ENCODE data around the gene SCGB3A2. TPM values are rescaled to one million over a fixed set of nuclear protein-coding genes. Genes with fewer than 3 reads are reported as not detected.
"Not testable (repeated sequence)": the region's sequence is repeated elsewhere in the genome, so short reads cannot be mapped to it uniquely, and the experiment has no call there.

The SCGB3A2 gene
- total and polyA plus RNA-seq, 4 donors = 0.43 to 2.0 TPM; not detected in 2

DNA sequence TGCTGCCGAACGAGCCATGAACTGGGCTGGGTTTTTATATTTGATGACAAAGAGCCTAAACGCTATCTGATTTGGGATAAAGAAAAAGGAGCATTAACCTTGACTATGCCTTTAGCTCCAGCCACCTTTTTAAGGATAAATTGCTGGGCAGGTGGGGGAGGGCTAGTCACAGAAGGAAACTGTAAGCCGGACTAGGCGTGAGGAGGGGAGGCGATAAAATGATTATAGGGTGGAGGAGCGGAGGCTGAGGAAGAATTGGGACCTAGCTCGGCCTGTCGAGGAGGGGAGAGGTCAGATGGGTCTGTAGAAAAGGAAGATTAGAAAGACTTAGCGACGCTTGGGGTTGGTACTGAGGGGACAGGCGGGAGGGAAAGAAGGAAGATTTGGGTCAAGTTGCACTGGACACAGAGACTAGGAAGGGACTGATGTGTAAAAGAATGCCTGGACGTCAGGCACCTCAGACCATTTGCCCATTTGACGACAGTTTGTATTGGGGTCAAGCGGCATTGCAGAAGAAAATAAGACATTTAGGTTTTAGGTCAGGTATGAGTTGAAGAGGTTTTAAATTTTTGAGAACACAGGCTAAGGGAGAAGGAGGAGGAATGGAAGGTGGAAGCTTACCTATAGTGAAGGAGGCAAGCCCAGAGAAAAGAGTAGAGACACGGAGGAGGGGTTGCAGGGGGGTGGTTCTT lies 5.6 kb upstream of the SCGB3A2 start:
- H3K27me3 ChIP-seq (ENCODE audit: control insufficient read depth in 1 of 2, insufficient read depth in 2 of 2, low read length in 1 of 2); ATAC-seq (ENCODE audit: low FRiP score); H3K4me1 ChIP-seq (ENCODE audit: control insufficient read depth in 1 of 2, insufficient read depth in 2 of 2, low read length in 2 of 2); intact Hi-C loops (cut with DNase I); DNase-seq; H3K9me3 ChIP-seq (ENCODE audit: control insufficient read depth, low read length); H3K36me3 ChIP-seq (ENCODE audit: control insufficient read depth in 1 of 2, insufficient read depth in 2 of 2, low read length in 1 of 2); H3K4me3 ChIP-seq (ENCODE audit: low read length in 2 of 2); H3K27ac ChIP-seq (ENCODE audit: low read depth in 1 of 2, low read length in 2 of 2): not testable (repeated sequence)
- WGBS, 2 donors = 88 to 92% methylated on average over 16 of the region's 16 CpGs

DNA sequence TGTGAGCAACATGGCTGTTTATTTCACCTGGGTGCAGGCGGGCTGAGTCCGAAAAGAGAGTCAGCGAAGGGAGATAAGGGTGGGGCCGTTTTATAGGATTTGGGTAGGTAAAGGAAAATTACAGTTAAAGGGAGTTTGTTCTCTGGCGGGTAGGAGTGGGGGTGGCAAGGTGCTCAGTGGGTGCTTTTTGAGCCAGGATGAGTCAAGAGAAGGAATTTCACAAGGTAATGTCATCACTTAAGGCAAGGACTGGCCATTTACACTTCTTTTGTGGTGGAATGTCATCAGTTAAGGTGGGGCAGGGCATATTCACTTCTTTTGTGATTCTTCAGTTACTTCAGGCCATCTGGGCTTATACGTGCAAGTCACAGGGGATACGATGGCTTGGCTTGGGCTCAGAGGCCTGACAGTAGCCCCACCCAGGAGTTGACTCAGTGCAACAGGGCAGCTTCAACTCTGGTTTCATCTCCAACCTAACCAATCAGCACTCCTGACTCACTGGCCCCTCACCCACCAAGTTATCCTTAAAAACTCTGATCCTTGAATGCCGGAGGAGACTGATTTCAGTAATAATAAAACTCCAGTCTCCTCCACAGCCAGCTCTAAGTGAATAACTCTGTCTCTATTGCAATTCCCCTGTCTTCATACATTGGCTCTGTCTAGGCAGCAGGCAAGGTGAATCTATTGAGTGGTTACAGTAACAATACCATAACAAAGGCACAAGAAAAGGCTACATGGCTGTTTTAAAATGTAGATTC lies 4.2 kb upstream of the SCGB3A2 start:
- H3K27ac ChIP-seq (ENCODE audit: low read depth in 1 of 2, low read length in 2 of 2); DNase-seq; ATAC-seq (ENCODE audit: low FRiP score); H3K36me3 ChIP-seq (ENCODE audit: control insufficient read depth in 1 of 2, insufficient read depth in 2 of 2, low read length in 1 of 2); H3K4me3 ChIP-seq (ENCODE audit: low read length in 2 of 2); H3K27me3 ChIP-seq (ENCODE audit: control insufficient read depth in 1 of 2, insufficient read depth in 2 of 2, low read length in 1 of 2); intact Hi-C loops (cut with DNase I); H3K9me3 ChIP-seq (ENCODE audit: control insufficient read depth, low read length); H3K4me1 ChIP-seq (ENCODE audit: control insufficient read depth in 1 of 2, insufficient read depth in 2 of 2, low read length in 2 of 2): not testable (repeated sequence)
- WGBS, 2 donors = 78 to 88% methylated on average over 5 of the region's 8 CpGs

DNA sequence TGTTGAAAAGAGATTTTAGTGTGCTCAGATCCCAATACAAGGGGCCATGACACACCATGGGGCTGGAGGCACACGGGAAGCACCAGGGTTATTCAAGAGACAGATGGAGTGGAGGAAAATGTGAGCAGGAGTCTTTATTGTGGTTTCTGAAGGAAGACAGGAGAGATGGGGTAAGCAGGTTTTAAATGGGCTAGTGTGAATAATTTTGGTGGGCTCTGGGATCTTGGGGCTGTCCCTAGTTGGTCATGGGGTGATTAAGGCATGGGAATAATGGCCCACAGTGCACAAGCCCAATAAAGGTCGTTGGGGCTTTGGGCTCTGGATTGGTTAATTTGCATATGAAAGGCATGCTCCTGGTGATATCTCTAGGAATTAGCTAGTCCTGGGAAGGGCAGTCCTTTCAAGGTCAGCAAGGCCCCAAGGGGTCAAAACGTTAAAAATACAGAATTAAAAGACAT lies 3.6 kb upstream of the SCGB3A2 start:
- no peaks in the 10 kb centered on the region for H3K36me3 ChIP-seq (ENCODE audit: control insufficient read depth in 1 of 2, insufficient read depth in 2 of 2, low read length in 1 of 2)

DNA sequence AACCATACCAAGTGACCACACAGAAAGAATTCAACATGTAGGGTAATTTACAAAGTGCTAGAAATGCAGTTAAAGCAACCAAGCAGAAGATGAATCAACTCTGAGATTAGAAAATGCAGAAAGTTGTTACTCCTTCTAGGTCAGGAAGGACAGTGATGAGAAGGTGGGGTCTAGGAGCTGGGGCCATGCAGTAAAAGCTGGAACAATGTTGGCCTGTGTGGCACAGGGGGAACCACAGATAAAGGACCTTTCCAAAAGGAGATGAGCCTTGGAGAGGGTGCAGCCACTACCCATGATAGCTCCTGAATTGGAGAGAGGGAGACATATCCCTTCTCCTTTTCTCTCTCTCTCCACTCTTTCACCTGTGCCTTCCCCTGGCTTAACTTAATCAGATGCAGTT lies 2.4 kb upstream of the SCGB3A2 start:
- no peaks in the 10 kb centered on the region for H3K27me3 ChIP-seq (ENCODE audit: control insufficient read depth in 1 of 2, insufficient read depth in 2 of 2, low read length in 1 of 2)
- H3K4me1 ChIP-seq (ENCODE audit: control insufficient read depth in 1 of 2, insufficient read depth in 2 of 2, low read length in 2 of 2) = peaks cover 0 to 3% of the 10 kb centered on the region in 2 donors
- DNase-seq = no peak
- ATAC-seq (ENCODE audit: low FRiP score) = no peak
- no peaks in the 10 kb centered on the region for H3K9me3 ChIP-seq (ENCODE audit: control insufficient read depth, low read length)
- H3K27ac ChIP-seq (ENCODE audit: low read depth in 1 of 2, low read length in 2 of 2) = no peak overlapping the region
- intact Hi-C loops (cut with DNase I) = no loop called here
- H3K36me3 ChIP-seq (ENCODE audit: control insufficient read depth in 1 of 2, insufficient read depth in 2 of 2, low read length in 1 of 2) = peaks cover 0 to 3% of the 10 kb centered on the region in 2 donors
- H3K4me3 ChIP-seq (ENCODE audit: low read length in 2 of 2) = no peak overlapping the region

More for the DNA sequence above, 3.6 kb upstream of the SCGB3A2 start:
- WGBS, 2 donors = 46 to 53% methylated on average over 3 of the region's 3 CpGs
- intact Hi-C loops (cut with DNase I) = no loop called here
- no peak overlapping the region for H3K4me3 ChIP-seq (ENCODE audit: low read length in 2 of 2)
- ATAC-seq (ENCODE audit: low FRiP score) = no peak
- H3K27ac ChIP-seq (ENCODE audit: low read depth in 1 of 2, low read length in 2 of 2) = no peak overlapping the region
- no peaks in the 10 kb centered on the region for H3K27me3 ChIP-seq (ENCODE audit: control insufficient read depth in 1 of 2, insufficient read depth in 2 of 2, low read length in 1 of 2)
- H3K4me1 ChIP-seq (ENCODE audit: control insufficient read depth in 1 of 2, insufficient read depth in 2 of 2, low read length in 2 of 2) = peaks cover 0 to 3% of the 10 kb centered on the region in 2 donors
- H3K9me3 ChIP-seq (ENCODE audit: control insufficient read depth, low read length) = no peaks in the 10 kb centered on the region
- DNase-seq = no peak

DNA sequence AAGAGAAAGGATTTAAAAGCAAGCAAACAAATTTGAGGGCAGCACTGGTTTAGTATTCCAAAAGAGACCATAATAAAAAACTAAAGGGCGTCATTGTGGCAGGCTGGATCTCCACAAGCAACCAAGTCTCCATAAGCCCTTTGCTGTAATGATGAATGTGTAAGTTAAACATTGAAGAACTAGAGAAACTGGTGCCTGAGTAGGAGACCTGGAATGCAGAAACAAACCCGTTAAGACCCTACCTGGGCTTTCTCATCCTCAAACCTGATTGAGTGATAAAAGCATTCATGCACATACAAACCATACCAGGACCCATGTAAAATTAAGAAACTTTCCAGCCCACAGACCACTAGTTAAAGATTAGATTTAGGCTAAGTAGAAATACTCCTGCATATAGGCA lies 1.9 kb upstream of the SCGB3A2 start:
- DNase-seq (no peak), ATAC-seq (ENCODE audit: low FRiP score) (no peak)
- Histone ChIP-seq H3K27ac (ENCODE audit: low read depth in 1 of 2, low read length in 2 of 2) (no peak overlapping the region), H3K36me3 (ENCODE audit: control insufficient read depth in 1 of 2, insufficient read depth in 2 of 2, low read length in 1 of 2) (peaks cover 0 to 3% of the 10 kb centered on the region in 2 donors), H3K9me3 (ENCODE audit: control insufficient read depth, low read length) (no peaks in the 10 kb centered on the region), H3K4me1 (ENCODE audit: control insufficient read depth in 1 of 2, insufficient read depth in 2 of 2, low read length in 2 of 2) (peaks cover 0 to 3% of the 10 kb centered on the region in 2 donors), H3K27me3 (ENCODE audit: control insufficient read depth in 1 of 2, insufficient read depth in 2 of 2, low read length in 1 of 2) (no peaks in the 10 kb centered on the region), H3K4me3 (ENCODE audit: low read length in 2 of 2) (no peak overlapping the region)
- intact Hi-C loops (cut with DNase I) = no loop called here
- WGBS, 2 donors = 80 to 82% methylated on average over 2 of the region's 2 CpGs

DNA sequence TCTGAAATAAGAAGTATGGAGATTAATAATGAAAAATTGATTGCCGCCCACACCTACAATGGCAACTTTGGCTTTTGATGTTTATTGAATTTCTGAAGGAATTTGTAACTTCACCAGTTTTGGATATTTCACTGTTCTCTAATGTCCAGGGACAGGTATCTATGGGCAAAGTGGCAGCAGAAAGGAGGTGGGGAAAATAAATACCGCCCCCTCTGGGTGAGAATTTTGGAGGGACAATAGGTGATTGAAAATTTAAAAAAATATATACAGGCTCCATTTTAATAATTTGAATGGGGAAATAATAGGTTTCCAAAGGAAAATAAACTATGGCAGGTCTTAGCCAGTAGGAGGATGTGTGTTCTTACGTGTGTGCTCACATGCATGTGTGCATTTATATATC lies 1.3 kb downstream of the SCGB3A2 start:
- Histone ChIP-seq H3K27ac (ENCODE audit: low read depth in 1 of 2, low read length in 2 of 2) (no peak overlapping the region), H3K9me3 (ENCODE audit: control insufficient read depth, low read length) (no peaks in the 10 kb centered on the region), H3K27me3 (ENCODE audit: control insufficient read depth in 1 of 2, insufficient read depth in 2 of 2, low read length in 1 of 2) (no peaks in the 10 kb centered on the region), H3K4me1 (ENCODE audit: control insufficient read depth in 1 of 2, insufficient read depth in 2 of 2, low read length in 2 of 2) (peaks cover 0 to 3% of the 10 kb centered on the region in 2 donors), H3K4me3 (ENCODE audit: low read length in 2 of 2) (no peak overlapping the region), H3K36me3 (ENCODE audit: control insufficient read depth in 1 of 2, insufficient read depth in 2 of 2, low read length in 1 of 2) (peaks cover 0 to 5% of the 10 kb centered on the region in 2 donors)
- intact Hi-C loops (cut with DNase I) = no loop called here
- 96 to 98% methylated on average over 3 of the region's 3 CpGs for WGBS, 2 donors
- no peak for DNase-seq
- ATAC-seq (ENCODE audit: low FRiP score) = no peak

GRCh38 chr5:147880487-147880886 lies 2.0 kb downstream of the SCGB3A2 start:
- no peaks in the 10 kb centered on the region for H3K27me3 ChIP-seq (ENCODE audit: control insufficient read depth in 1 of 2, insufficient read depth in 2 of 2, low read length in 1 of 2)
- intact Hi-C loops (cut with DNase I) = no loop called here
- peaks cover 0 to 3% of the 10 kb centered on the region in 2 donors for H3K4me1 ChIP-seq (ENCODE audit: control insufficient read depth in 1 of 2, insufficient read depth in 2 of 2, low read length in 2 of 2)
- WGBS, 2 donors = 94 to 98% methylated on average over 2 of the region's 2 CpGs
- DNase-seq (no peak), ATAC-seq (ENCODE audit: low FRiP score) (no peak)
- H3K4me3 ChIP-seq (ENCODE audit: low read length in 2 of 2) = no peak overlapping the region
- H3K9me3 ChIP-seq (ENCODE audit: control insufficient read depth, low read length) = no peaks in the 10 kb centered on the region
- peaks cover 0 to 5% of the 10 kb centered on the region in 2 donors for H3K36me3 ChIP-seq (ENCODE audit: control insufficient read depth in 1 of 2, insufficient read depth in 2 of 2, low read length in 1 of 2)
- H3K27ac ChIP-seq (ENCODE audit: low read depth in 1 of 2, low read length in 2 of 2) = no peak overlapping the region

DNA sequence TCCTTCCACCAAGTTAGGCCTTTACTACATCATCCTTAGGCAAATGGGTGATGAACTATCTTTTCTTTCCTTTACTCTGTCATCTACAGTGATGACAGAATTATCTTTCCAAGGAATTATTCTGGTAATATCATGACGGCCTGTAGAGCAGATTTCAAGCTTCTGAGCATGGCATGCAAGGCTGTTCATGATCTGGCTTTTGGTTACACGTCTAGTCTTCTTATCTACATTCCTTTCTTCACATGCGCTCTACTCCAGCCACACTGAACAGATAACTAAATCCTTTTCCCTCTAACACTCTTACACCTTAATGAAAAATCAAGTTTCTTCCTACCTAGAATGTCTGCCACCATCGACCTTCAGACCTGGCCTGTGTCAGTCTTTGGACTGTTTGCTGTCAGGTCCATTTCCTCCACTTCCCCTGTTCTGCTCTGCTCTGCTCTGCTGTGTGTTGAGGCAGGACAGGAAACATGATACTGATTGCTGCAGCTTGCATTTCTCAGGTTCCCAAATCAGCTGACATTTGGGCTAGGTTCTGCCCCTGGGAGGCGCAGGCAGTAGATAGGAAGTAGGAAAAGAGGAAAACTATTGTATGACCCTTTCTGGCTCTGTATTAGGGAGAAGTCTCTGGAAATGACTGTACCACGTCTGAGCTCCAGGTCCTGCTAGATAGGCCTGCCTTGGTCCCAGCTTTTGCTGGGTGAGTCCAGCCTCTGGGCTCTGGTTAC lies 4.2 kb downstream of the SCGB3A2 start:
- H3K4me1 ChIP-seq (ENCODE audit: control insufficient read depth in 1 of 2, insufficient read depth in 2 of 2, low read length in 2 of 2) = peaks cover 0 to 3% of the 10 kb centered on the region in 2 donors
- peaks cover 0 to 5% of the 10 kb centered on the region in 2 donors for H3K36me3 ChIP-seq (ENCODE audit: control insufficient read depth in 1 of 2, insufficient read depth in 2 of 2, low read length in 1 of 2)
- ATAC-seq (ENCODE audit: low FRiP score) (peak; percentile 12), DNase-seq (no peak)
- no peaks in the 10 kb centered on the region for H3K27me3 ChIP-seq (ENCODE audit: control insufficient read depth in 1 of 2, insufficient read depth in 2 of 2, low read length in 1 of 2)
- no peaks in the 10 kb centered on the region for H3K9me3 ChIP-seq (ENCODE audit: control insufficient read depth, low read length)
- H3K27ac ChIP-seq (ENCODE audit: low read depth in 1 of 2, low read length in 2 of 2) = no peak overlapping the region
- intact Hi-C loops (cut with DNase I) = no loop called here
- 56 to 61% methylated on average over 6 of the region's 6 CpGs for WGBS, 2 donors
- H3K4me3 ChIP-seq (ENCODE audit: low read length in 2 of 2) = no peak overlapping the region

All from aorta (tissue), 5 donors.